BLaER1 (cell line): ENCODE data around the gene FALEC.

Source experiments
- H3K27ac ChIP-seq: shearing (Covaris generic); formaldehyde crosslinking; 2 replicates; pipeline ENCODE4 v1.8.1; 2022
- H3K27me3 ChIP-seq: shearing (Covaris generic); formaldehyde crosslinking; 2 replicates; pipeline ENCODE4 v1.8.1; 2022
- H3K36me3 ChIP-seq: shearing (Covaris generic); formaldehyde crosslinking; 2 replicates; pipeline ENCODE4 v1.8.1; 2022
- H3K4me1 ChIP-seq: shearing (Covaris generic); formaldehyde crosslinking; 2 replicates; pipeline ENCODE4 v1.8.1; 2022
- H3K4me2 ChIP-seq: shearing (Covaris generic); formaldehyde crosslinking; 2 replicates; pipeline ENCODE4 v1.8.1; 2022
- H3K4me3 ChIP-seq: shearing (Covaris generic); formaldehyde crosslinking; 2 replicates; pipeline ENCODE4 v1.8.1; 2022
- H3K9ac ChIP-seq: shearing (Covaris generic); formaldehyde crosslinking; 2 replicates; pipeline ENCODE4 v1.8.1; 2022
- H3K9me3 ChIP-seq: shearing (Covaris generic); formaldehyde crosslinking; 2 replicates; pipeline ENCODE4 v1.8.1; 2022
- H4K20me1 ChIP-seq: shearing (Covaris generic); formaldehyde crosslinking; 2 replicates; pipeline ENCODE4 v1.8.1; 2022
- Cebpa-rat ChIP-seq: shearing (Covaris generic); IDR thresholded peaks from 2 replicates; pipeline ENCODE4 v1.8.1; 2022

Gene FALEC

DNA sequence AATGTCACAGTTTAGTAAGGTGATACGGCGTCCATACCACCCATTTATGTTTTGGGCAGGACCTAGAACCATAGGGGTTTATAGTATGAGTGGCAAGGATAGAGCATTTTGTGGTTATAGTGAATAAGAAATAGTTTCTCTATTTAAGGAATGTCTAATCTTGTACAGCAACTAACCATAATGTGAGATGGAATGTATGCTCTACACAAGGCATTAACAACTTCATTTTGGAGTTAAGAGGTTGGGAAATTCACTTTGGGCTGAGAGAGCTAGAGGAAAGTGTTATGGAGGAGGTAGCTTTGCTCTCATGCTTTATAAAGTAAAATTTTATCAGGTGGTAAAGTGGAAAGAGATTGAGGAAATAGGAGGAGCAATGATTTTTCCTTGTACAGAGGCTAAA lies 66.8 kb downstream of the FALEC start:
- H3K9ac ChIP-seq, result no peak overlapping the region
- no peak overlapping the region for H3K27ac ChIP-seq
- H3K4me1 ChIP-seq, result peaks cover 29% of the 10 kb centered on the region
- no peak overlapping the region for H3K4me2 ChIP-seq
- peaks cover 5% of the 10 kb centered on the region for H3K36me3 ChIP-seq
- H3K4me3 ChIP-seq, result no peak overlapping the region
- peaks cover 20% of the 10 kb centered on the region for H4K20me1 ChIP-seq
- H3K9me3 ChIP-seq, result no peaks in the 10 kb centered on the region
- no peaks in the 10 kb centered on the region for H3K27me3 ChIP-seq
- no peak for TF ChIP-seq Cebpa-rat
